Immature natural killer cell (primary cell): ENCODE measurements around the gene RPS6KA2. TPM values are rescaled to one million over a fixed set of nuclear protein-coding genes. Genes with fewer than 3 reads are reported as not detected.
"Not testable (repeated sequence)": the region's sequence is repeated elsewhere in the genome, so short reads cannot be mapped to it uniquely, and the experiment has no call there.

Source experiments
- DNase-seq, 3 donors: peaks; one replicate each; pipeline ENCODE4 v3.0.0; 2022; ENCODE audit warnings: mixed read lengths in 1 of 3
- H3K27ac Mint-ChIP-seq, 6 donors: one replicate each; pipeline ENCODE4 v1.8.0; 2020; ENCODE audit warnings: mixed read lengths in 6 of 6, mild to moderate bottlenecking in 5 of 6, inconsistent platforms in 4 of 6, moderate library complexity in 3 of 6
- H3K27me3 Mint-ChIP-seq, 3 donors: one replicate each; pipeline ENCODE4 v1.8.0; 2020 to 2021; ENCODE audit warnings: low read depth in 3 of 3, mild to moderate bottlenecking in 3 of 3, mixed read lengths in 3 of 3, moderate library complexity in 3 of 3, inconsistent platforms in 1 of 3
- H3K36me3 Mint-ChIP-seq, 3 donors: one replicate each; pipeline ENCODE4 v1.8.0; 2020; ENCODE audit warnings: mixed read lengths in 3 of 3, inconsistent platforms in 2 of 3, mild to moderate bottlenecking in 2 of 3
- H3K4me1 Mint-ChIP-seq, 2 donors: one replicate each; pipeline ENCODE4 v1.8.0; 2020; ENCODE audit warnings: inconsistent platforms in 2 of 2, mild to moderate bottlenecking in 2 of 2, mixed read lengths in 2 of 2, moderate library complexity in 1 of 2
- H3K4me3 Mint-ChIP-seq, 5 donors: one replicate each; pipeline ENCODE4 v1.8.0; 2020; ENCODE audit warnings: mild to moderate bottlenecking in 5 of 5, mixed read lengths in 5 of 5, inconsistent platforms in 3 of 5, moderate library complexity in 3 of 5
- H3K9me3 Mint-ChIP-seq, 6 donors: one replicate each; pipeline ENCODE4 v1.8.0; 2020; ENCODE audit warnings: mild to moderate bottlenecking in 6 of 6, mixed read lengths in 6 of 6, inconsistent platforms in 4 of 6, moderate library complexity in 3 of 6
- polyA plus RNA-seq, 3 donors: library from polyadenylated mRNA; unstranded; fragments of 300-500 nt; fragmentation: Illumina TruSeq; gene quantifications; one replicate each; pipeline ENCODE4 v1.2.3, GENCODE V29; 2021

Gene RPS6KA2
- polyA plus RNA-seq, 3 donors from 2014 or later = 2.5 to 5.3 (median 3.4) TPM

GRCh38 chr6:166365221-166365620 lies 261.8 kb downstream of the RPS6KA2 start:
- H3K4me1 Mint-ChIP-seq = no peaks in the 10 kb centered on the region
- peaks cover 15 to 60% (median 34%) of the 10 kb centered on the region in 3 donors for H3K36me3 Mint-ChIP-seq
- no peak overlapping the region for H3K4me3 Mint-ChIP-seq
- H3K27ac Mint-ChIP-seq = no peak overlapping the region
- no peaks in the 10 kb centered on the region for H3K9me3 Mint-ChIP-seq
- peaks cover 0 to 4% (median 0%) of the 10 kb centered on the region in 3 donors for H3K27me3 Mint-ChIP-seq
- DNase-seq = no peak

GRCh38 chr6:166364456-166364855 lies 262.6 kb downstream of the RPS6KA2 start:
- Mint-ChIP-seq H3K4me3 (no peak overlapping the region), H3K9me3 (no peaks in the 10 kb centered on the region), H3K36me3 (peaks cover 15 to 56% (median 39%) of the 10 kb centered on the region in 3 donors), H3K4me1 (no peaks in the 10 kb centered on the region), H3K27ac (no peak overlapping the region), H3K27me3 (peaks cover 0 to 7% (median 0%) of the 10 kb centered on the region in 3 donors)
- DNase-seq = no peak

- DNase-seq, H3K4me3 Mint-ChIP-seq, H3K9me3 Mint-ChIP-seq, H3K27ac Mint-ChIP-seq, H3K4me1 Mint-ChIP-seq: not testable (repeated sequence)
- H3K27me3 Mint-ChIP-seq = peaks cover 0 to 14% (median 12%) of the 10 kb centered on the region in 3 donors
- peaks cover 11 to 44% (median 34%) of the 10 kb centered on the region in 3 donors for H3K36me3 Mint-ChIP-seq
These were observed 264.6 kb downstream of the RPS6KA2 start for GRCh38 chr6:166362427-166362826.

GRCh38 chr6:166361077-166361429 lies 266.0 kb downstream of the RPS6KA2 start:
- H3K36me3 Mint-ChIP-seq = peaks cover 11 to 39% (median 34%) of the 10 kb centered on the region in 3 donors
- H3K9me3 Mint-ChIP-seq = peaks cover 0 to 1% (median 0%) of the 10 kb centered on the region in 6 donors
- H3K27me3 Mint-ChIP-seq = peaks cover 0 to 14% (median 13%) of the 10 kb centered on the region in 3 donors

GRCh38 chr6:166360243-166361076 lies 266.6 kb downstream of the RPS6KA2 start:
- Mint-ChIP-seq H3K36me3 (peaks cover 7 to 34% (median 29%) of the 10 kb centered on the region in 3 donors), H3K4me3 (no peak overlapping the region), H3K4me1 (no peaks in the 10 kb centered on the region), H3K27ac (no peak overlapping the region), H3K9me3 (peaks cover 0 to 1% (median 0%) of the 10 kb centered on the region in 6 donors), H3K27me3 (peaks cover 0 to 18% (median 14%) of the 10 kb centered on the region in 3 donors)
- DNase-seq = no peak

More at GRCh38 chr6:166361077-166361429, 266.0 kb downstream of the RPS6KA2 start:
- DNase-seq = no peak
- no peak overlapping the region for H3K4me3 Mint-ChIP-seq
- H3K27ac Mint-ChIP-seq = no peak overlapping the region
- H3K4me1 Mint-ChIP-seq = no peaks in the 10 kb centered on the region

Other genes starting within 250 kb of the RPS6KA2 start
- gene MPC1, start 244.3 kb downstream of the RPS6KA2 start, polyA plus RNA-seq = 100 to 1,000 TPM in 1 of 3 donors, 10 to 100 TPM in 2; 68.7 to 107 (median 85.6) TPM
- under 1 TPM; 0.18 to 0.58 (median 0.38) TPM for gene RAMACL, start 40.6 kb downstream of the RPS6KA2 start, polyA plus RNA-seq